Measurements from ENCODE around the gene CBLN4.

- TF ChIP-seq POLR2A (IDR thresholded peaks at IDR 0.05) = no peak
- TF ChIP-seq CTCF (IDR thresholded peaks at IDR 0.05) = no peak
Measured at GRCh38 chr20:56004611-56005388, 519 bp downstream of the CBLN4 start.

Measured in thyroid gland (tissue), 4 donors.